Liver (tissue), 3 donors: ENCODE measurements around the gene WDR45.

ENCODE experiments used
- EGR1 ChIP-seq, 2 donors: IDR thresholded peaks; 2 replicates each; pipeline ENCODE4 v1.6.1; 2016 to 2018; ENCODE audit warnings: antibody characterized with exemption in 2 of 2, low read depth in 2 of 2
- FOXA1 ChIP-seq: IDR thresholded peaks from 2 replicates; pipeline ENCODE4 v1.6.1; 2016; ENCODE audit warnings: antibody characterized with exemption
- RXRA ChIP-seq, 2 donors: IDR thresholded peaks; 2 replicates each; pipeline ENCODE4 v1.6.1; 2017 to 2018; ENCODE audit warnings: antibody characterized with exemption in 2 of 2, mild to moderate bottlenecking in 1 of 2
- SP1 ChIP-seq: IDR thresholded peaks from 2 replicates; pipeline ENCODE4 v1.6.1; 2018; ENCODE audit warnings: antibody characterized with exemption, mild to moderate bottlenecking
- TAF1 ChIP-seq: conservative IDR thresholded peaks from 2 replicates; pipeline ENCODE4 v1.6.1; 2016; ENCODE audit warnings: antibody characterized with exemption, mild to moderate bottlenecking
- ZBTB33 ChIP-seq: IDR thresholded peaks from 2 replicates; pipeline ENCODE4 v1.6.1; 2016; ENCODE audit warnings: antibody characterized with exemption
- TF ChIP-seq, protein P1 (sequence below): fragments of 150-350 bp; IDR thresholded peaks from 2 replicates; pipeline ENCODE4 v1.5.1; 2017; ENCODE audit warnings: improper control_type of control experiment, low read depth, low read length; ENCODE audit not compliant: missing input control
- TF ChIP-seq, protein P2 (sequence below): IDR thresholded peaks from 2 replicates; pipeline ENCODE4 v1.6.1; 2016; ENCODE audit warnings: antibody characterized with exemption, mild to moderate bottlenecking
- donor health status: healthy.
- donor health status: healthy.

GRCh38 chrX:49100704-49101628 lies 21.3 kb upstream of the WDR45 start:
- TF ChIP-seq EGR1 (IDR thresholded peaks at IDR 0.05; ENCODE audit: low read depth in 2 of 2) = no peak
- TF ChIP-seq, protein P1, sequence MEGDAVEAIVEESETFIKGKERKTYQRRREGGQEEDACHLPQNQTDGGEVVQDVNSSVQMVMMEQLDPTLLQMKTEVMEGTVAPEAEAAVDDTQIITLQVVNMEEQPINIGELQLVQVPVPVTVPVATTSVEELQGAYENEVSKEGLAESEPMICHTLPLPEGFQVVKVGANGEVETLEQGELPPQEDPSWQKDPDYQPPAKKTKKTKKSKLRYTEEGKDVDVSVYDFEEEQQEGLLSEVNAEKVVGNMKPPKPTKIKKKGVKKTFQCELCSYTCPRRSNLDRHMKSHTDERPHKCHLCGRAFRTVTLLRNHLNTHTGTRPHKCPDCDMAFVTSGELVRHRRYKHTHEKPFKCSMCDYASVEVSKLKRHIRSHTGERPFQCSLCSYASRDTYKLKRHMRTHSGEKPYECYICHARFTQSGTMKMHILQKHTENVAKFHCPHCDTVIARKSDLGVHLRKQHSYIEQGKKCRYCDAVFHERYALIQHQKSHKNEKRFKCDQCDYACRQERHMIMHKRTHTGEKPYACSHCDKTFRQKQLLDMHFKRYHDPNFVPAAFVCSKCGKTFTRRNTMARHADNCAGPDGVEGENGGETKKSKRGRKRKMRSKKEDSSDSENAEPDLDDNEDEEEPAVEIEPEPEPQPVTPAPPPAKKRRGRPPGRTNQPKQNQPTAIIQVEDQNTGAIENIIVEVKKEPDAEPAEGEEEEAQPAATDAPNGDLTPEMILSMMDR = no peak
- peak; percentile 89 for TF ChIP-seq SP1
- TF ChIP-seq FOXA1 = no peak
- TF ChIP-seq, protein P2, sequence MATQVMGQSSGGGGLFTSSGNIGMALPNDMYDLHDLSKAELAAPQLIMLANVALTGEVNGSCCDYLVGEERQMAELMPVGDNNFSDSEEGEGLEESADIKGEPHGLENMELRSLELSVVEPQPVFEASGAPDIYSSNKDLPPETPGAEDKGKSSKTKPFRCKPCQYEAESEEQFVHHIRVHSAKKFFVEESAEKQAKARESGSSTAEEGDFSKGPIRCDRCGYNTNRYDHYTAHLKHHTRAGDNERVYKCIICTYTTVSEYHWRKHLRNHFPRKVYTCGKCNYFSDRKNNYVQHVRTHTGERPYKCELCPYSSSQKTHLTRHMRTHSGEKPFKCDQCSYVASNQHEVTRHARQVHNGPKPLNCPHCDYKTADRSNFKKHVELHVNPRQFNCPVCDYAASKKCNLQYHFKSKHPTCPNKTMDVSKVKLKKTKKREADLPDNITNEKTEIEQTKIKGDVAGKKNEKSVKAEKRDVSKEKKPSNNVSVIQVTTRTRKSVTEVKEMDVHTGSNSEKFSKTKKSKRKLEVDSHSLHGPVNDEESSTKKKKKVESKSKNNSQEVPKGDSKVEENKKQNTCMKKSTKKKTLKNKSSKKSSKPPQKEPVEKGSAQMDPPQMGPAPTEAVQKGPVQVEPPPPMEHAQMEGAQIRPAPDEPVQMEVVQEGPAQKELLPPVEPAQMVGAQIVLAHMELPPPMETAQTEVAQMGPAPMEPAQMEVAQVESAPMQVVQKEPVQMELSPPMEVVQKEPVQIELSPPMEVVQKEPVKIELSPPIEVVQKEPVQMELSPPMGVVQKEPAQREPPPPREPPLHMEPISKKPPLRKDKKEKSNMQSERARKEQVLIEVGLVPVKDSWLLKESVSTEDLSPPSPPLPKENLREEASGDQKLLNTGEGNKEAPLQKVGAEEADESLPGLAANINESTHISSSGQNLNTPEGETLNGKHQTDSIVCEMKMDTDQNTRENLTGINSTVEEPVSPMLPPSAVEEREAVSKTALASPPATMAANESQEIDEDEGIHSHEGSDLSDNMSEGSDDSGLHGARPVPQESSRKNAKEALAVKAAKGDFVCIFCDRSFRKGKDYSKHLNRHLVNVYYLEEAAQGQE = peak; percentile 47
- TF ChIP-seq RXRA (IDR thresholded peaks at IDR 0.05) = peak; percentile 32 to 49
- no peak for TF ChIP-seq ZBTB33
- peak; percentile 67 for TF ChIP-seq TAF1
